ENCODE data around the gene IPO13. TPM values are rescaled to one million over a fixed set of nuclear protein-coding genes. Genes with fewer than 3 reads are reported as not detected.

IPO13 gene
- total and polyA plus RNA-seq, 4 donors: 7.3 to 35.4 (median 17.4) TPM

DNA sequence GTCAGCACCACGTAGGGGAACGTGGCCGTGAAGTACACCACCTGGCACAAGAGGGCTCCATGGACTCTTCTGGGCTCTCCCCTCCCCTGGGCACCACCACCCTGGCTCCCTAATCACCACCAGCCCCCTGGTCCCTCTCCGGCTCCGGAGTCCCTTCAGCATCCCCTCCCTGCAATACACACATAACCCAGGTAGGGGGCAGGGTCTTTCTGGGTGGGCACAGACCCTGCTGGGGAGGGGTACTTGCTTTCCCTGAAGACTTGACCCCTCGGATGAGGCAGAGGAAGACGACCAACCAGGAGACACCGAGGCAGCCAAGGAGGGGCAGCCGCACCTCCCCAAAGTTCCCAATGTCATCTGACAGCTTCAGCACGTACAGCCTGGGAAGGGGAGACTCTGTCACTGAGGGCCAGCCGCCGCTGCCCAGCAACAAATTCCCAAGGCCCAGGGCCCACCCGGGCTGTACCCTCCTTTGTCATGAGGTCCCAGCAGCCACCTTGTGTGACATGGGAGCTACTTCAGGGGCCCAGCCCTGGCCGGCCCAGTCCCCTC is 55.9 kb downstream of the IPO13 start:
- Histone ChIP-seq H3K4me3 (no peak overlapping the region), H3K4me1 (ENCODE audit: control insufficient read depth in 5 of 5, insufficient read depth in 5 of 5, low read length in 5 of 5) (peaks cover 0 to 4% (median 0%) of the 10 kb centered on the region in 5 donors), H3K27me3 (ENCODE audit: control insufficient read depth in 3 of 3, insufficient read depth in 3 of 3, low read length in 2 of 3) (no peaks in the 10 kb centered on the region), H3K9me3 (ENCODE audit: control insufficient read depth in 4 of 4, insufficient read depth in 3 of 4, low read length in 3 of 4) (no peaks in the 10 kb centered on the region), H3K36me3 (ENCODE audit: control insufficient read depth in 4 of 4, insufficient read depth in 4 of 4, low read length in 4 of 4) (peaks cover 0 to 8% (median 3%) of the 10 kb centered on the region in 4 donors), H3K27ac (ENCODE audit: low read depth in 1 of 2, low read length in 1 of 2) (no peak overlapping the region), H3K9ac (ENCODE audit: insufficient read depth in 1 of 2, low read length in 2 of 2) (no peak overlapping the region)
- no peak for DNase-seq
- WGBS, 2 donors: 84 to 89% methylated on average over 14 of the region's 14 CpGs
- ATAC-seq (ENCODE audit: insufficient read depth, low FRiP score): no peak
- TF ChIP-seq, protein P1, sequence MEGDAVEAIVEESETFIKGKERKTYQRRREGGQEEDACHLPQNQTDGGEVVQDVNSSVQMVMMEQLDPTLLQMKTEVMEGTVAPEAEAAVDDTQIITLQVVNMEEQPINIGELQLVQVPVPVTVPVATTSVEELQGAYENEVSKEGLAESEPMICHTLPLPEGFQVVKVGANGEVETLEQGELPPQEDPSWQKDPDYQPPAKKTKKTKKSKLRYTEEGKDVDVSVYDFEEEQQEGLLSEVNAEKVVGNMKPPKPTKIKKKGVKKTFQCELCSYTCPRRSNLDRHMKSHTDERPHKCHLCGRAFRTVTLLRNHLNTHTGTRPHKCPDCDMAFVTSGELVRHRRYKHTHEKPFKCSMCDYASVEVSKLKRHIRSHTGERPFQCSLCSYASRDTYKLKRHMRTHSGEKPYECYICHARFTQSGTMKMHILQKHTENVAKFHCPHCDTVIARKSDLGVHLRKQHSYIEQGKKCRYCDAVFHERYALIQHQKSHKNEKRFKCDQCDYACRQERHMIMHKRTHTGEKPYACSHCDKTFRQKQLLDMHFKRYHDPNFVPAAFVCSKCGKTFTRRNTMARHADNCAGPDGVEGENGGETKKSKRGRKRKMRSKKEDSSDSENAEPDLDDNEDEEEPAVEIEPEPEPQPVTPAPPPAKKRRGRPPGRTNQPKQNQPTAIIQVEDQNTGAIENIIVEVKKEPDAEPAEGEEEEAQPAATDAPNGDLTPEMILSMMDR (IDR thresholded peaks at IDR 0.05; ENCODE audit: control extremely low read depth, extremely low read depth): no peak

GRCh38 chr1:44008259-44008658 is 61.5 kb downstream of the IPO13 start:
- H3K4me3 ChIP-seq: no peak overlapping the region
- H3K27me3 ChIP-seq (ENCODE audit: control insufficient read depth in 3 of 3, insufficient read depth in 3 of 3, low read length in 2 of 3): no peaks in the 10 kb centered on the region
- H3K9me3 ChIP-seq (ENCODE audit: control insufficient read depth in 4 of 4, insufficient read depth in 3 of 4, low read length in 3 of 4): no peaks in the 10 kb centered on the region
- H3K27ac ChIP-seq (ENCODE audit: low read depth in 1 of 2, low read length in 1 of 2): no peak overlapping the region
- H3K36me3 ChIP-seq (ENCODE audit: control insufficient read depth in 4 of 4, insufficient read depth in 4 of 4, low read length in 4 of 4): peaks cover 0 to 3% (median 1%) of the 10 kb centered on the region in 4 donors
- TF ChIP-seq, protein P1 (IDR thresholded peaks at IDR 0.05; ENCODE audit: control extremely low read depth, extremely low read depth): no peak
- H3K4me1 ChIP-seq (ENCODE audit: control insufficient read depth in 5 of 5, insufficient read depth in 5 of 5, low read length in 5 of 5): peaks cover 0 to 24% (median 3%) of the 10 kb centered on the region in 5 donors
- DNase-seq (no peak), ATAC-seq (ENCODE audit: insufficient read depth, low FRiP score) (no peak)
- H3K9ac ChIP-seq (ENCODE audit: insufficient read depth in 1 of 2, low read length in 2 of 2): no peak overlapping the region
- 94 to 96% methylated on average over 12 of the region's 12 CpGs for WGBS, 2 donors

DNA sequence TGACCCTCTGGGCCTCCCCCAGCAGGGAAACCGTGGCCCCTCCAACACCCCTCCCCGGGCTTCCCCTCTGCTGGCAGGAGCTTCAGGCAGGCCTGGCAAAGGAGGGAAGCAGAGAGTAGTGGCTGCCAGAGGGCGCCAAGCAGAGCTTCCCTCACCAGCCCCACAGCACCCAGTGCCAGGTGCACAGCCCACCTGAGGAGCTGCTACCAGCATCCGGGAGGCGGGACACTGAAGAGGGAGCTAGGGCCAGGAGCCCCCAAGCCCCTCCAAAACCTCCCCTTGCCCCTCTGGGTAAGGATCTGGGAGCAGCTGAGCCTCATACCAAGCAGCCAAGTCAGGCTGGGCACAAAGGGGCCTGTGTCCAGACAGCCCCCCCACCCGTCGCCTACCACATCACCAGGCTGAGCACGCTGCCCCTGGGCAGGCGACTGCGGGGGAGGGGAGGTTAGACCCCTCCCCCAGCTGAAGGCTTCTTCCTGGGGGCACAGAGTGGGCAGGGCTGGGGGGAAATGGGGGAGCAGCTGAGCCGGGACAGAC is 64.3 kb downstream of the IPO13 start:
- TF ChIP-seq, protein P1 (IDR thresholded peaks at IDR 0.05; ENCODE audit: control extremely low read depth, extremely low read depth): no peak
- Histone ChIP-seq H3K36me3 (ENCODE audit: control insufficient read depth in 4 of 4, insufficient read depth in 4 of 4, low read length in 4 of 4) (peaks cover 0 to 3% (median 1%) of the 10 kb centered on the region in 4 donors), H3K9me3 (ENCODE audit: control insufficient read depth in 4 of 4, insufficient read depth in 3 of 4, low read length in 3 of 4) (no peaks in the 10 kb centered on the region), H3K4me1 (ENCODE audit: control insufficient read depth in 5 of 5, insufficient read depth in 5 of 5, low read length in 5 of 5) (peaks cover 0 to 38% (median 9%) of the 10 kb centered on the region in 5 donors), H3K9ac (ENCODE audit: insufficient read depth in 1 of 2, low read length in 2 of 2) (no peak overlapping the region), H3K27ac (ENCODE audit: low read depth in 1 of 2, low read length in 1 of 2) (no peak overlapping the region), H3K27me3 (ENCODE audit: control insufficient read depth in 3 of 3, insufficient read depth in 3 of 3, low read length in 2 of 3) (no peaks in the 10 kb centered on the region), H3K4me3 (no peak overlapping the region)
- WGBS, 2 donors: 79 to 85% methylated on average over 10 to 11 of the region's 11 CpGs
- ATAC-seq (ENCODE audit: insufficient read depth, low FRiP score): no peak
- DNase-seq: no peak

Measured in lung (tissue), 12 donors.